ENCODE results near the gene SEPHS1. TPM values are rescaled to one million over a fixed set of nuclear protein-coding genes. Genes with fewer than 3 reads are reported as not detected.

SEPHS1 gene
- total RNA-seq, 1 experiment from 2014 or later: 134 TPM

Other genes with a start within 250 kb of the SEPHS1 start
- gene OPTN, start 248.1 kb downstream of the SEPHS1 start, total RNA-seq (2014; rRNA removed; shearing (Covaris generic)): 20.7 and 27.3 TPM in 2 replicates
- gene MCM10, start 186.7 kb downstream of the SEPHS1 start, total RNA-seq (2014; rRNA removed; shearing (Covaris generic)): 26.4 and 27.9 TPM in 2 replicates
- not detected in 2 replicates for gene UCMA, start 113.9 kb downstream of the SEPHS1 start, total RNA-seq (2014; rRNA removed; shearing (Covaris generic))
- 32.9 and 43.3 TPM in 2 replicates for gene PHYH, start 48.2 kb downstream of the SEPHS1 start, total RNA-seq (2014; rRNA removed; shearing (Covaris generic))
- gene BEND7, start 180.7 kb upstream of the SEPHS1 start, total RNA-seq (2014; rRNA removed; shearing (Covaris generic)): 0.95 and 1.8 TPM in 2 replicates
- 21.4 and 32.5 TPM in 2 replicates for gene PRPF18, start 238.7 kb upstream of the SEPHS1 start, total RNA-seq (2014; rRNA removed; shearing (Covaris generic))